IgD-negative memory B cell (primary cell): Measurements from ENCODE around the gene TFR2. TPM values are rescaled to one million over a fixed set of nuclear protein-coding genes. Genes with fewer than 3 reads are reported as not detected.

Experiments used
- H3K27ac Mint-ChIP-seq, 3 donors: one replicate each; pipeline ENCODE4 v1.8.0; 2020 to 2022; ENCODE audit warnings: mild to moderate bottlenecking in 3 of 3, mixed read lengths in 3 of 3, moderate library complexity in 1 of 3
- H3K27me3 Mint-ChIP-seq: one replicate; pipeline ENCODE4 v1.8.0; 2021; ENCODE audit warnings: mixed read lengths
- H3K36me3 Mint-ChIP-seq: one replicate; pipeline ENCODE4 v1.8.0; 2020; ENCODE audit warnings: mild to moderate bottlenecking, mixed read lengths
- H3K4me1 Mint-ChIP-seq, 3 donors: one replicate each; pipeline ENCODE4 v1.8.0; 2020 to 2022; ENCODE audit warnings: mixed read lengths in 3 of 3, mild to moderate bottlenecking in 1 of 3
- H3K4me3 Mint-ChIP-seq, 4 donors: one replicate each; pipeline ENCODE4 v1.8.0; 2020 to 2022; ENCODE audit warnings: mild to moderate bottlenecking in 4 of 4, mixed read lengths in 4 of 4, moderate library complexity in 3 of 4
- H3K9me3 Mint-ChIP-seq, 3 donors: one replicate each; pipeline ENCODE4 v1.8.0; 2020 to 2021; ENCODE audit warnings: mixed read lengths in 3 of 3, mild to moderate bottlenecking in 1 of 3
- polyA plus RNA-seq: library from polyadenylated mRNA; unstranded; fragments of 300-500 nt; fragmentation: Illumina TruSeq; gene quantifications from one replicate; pipeline ENCODE4 v1.2.3, GENCODE V29; 2021

The TFR2 gene
- 0.44 TPM for polyA plus RNA-seq

DNA sequence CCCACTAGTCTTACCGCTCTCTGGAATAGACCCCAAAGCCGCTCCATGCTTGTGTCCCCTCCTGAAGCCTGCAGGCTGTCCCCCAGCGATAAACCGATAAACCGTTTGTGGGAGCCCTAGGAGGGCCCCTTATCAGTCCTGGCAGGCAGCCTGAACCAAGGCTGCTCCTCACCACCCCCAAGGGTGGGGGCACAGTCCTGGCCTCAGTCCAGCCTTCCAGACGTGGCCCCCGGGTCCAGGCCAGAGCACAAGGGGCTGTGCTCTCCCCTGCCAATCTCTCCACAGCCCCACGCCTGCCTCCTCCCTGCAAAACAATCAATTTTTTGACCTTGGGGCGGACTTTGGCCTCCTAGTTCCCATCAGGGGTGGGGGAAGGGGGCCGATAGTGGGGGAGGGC lies at the start of gene TFR2:
TFR2 (minus strand) TSS at position 90 of the 397 bp plus-strand sequence; CDS start at position 47, 43 bp downstream.
- Mint-ChIP-seq H3K4me1 (peaks cover 8 to 11% (median 9%) of the 10 kb centered on the region in 3 donors), H3K27me3 (peaks cover 8% of the 10 kb centered on the region), H3K4me3 (peak within 1 kb of the TSS; percentile 25 to 90 (median 57)), H3K27ac (peak within 1 kb of the TSS in 1 of 3 donors; percentile 18), H3K9me3 (no peaks in the 10 kb centered on the region), H3K36me3 (peaks cover 3% of the 10 kb centered on the region)

GRCh38 chr7:100689230-100690135 lies 48.1 kb upstream of the TFR2 start:
- no peaks in the 10 kb centered on the region for H3K27me3 Mint-ChIP-seq
- no peaks in the 10 kb centered on the region for H3K36me3 Mint-ChIP-seq
- peak overlapping the region in 2 of 3 donors; percentile 59 to 78 for H3K27ac Mint-ChIP-seq
- H3K4me1 Mint-ChIP-seq = peaks cover 17 to 23% (median 18%) of the 10 kb centered on the region in 3 donors
- no peaks in the 10 kb centered on the region for H3K9me3 Mint-ChIP-seq
- peak overlapping the region in 3 of 4 donors; percentile 38 to 53 (median 47) for H3K4me3 Mint-ChIP-seq

- peak overlapping the region in 2 of 4 donors; percentile 53 to 77 for H3K4me3 Mint-ChIP-seq
- no peak overlapping the region for H3K27ac Mint-ChIP-seq
- H3K36me3 Mint-ChIP-seq = no peaks in the 10 kb centered on the region
- no peaks in the 10 kb centered on the region for H3K27me3 Mint-ChIP-seq
- peaks cover 17 to 23% (median 18%) of the 10 kb centered on the region in 3 donors for H3K4me1 Mint-ChIP-seq
- H3K9me3 Mint-ChIP-seq = no peaks in the 10 kb centered on the region
These were observed 47.0 kb upstream of the TFR2 start for GRCh38 chr7:100688326-100688860.

GRCh38 chr7:100687751-100688300 lies 46.5 kb upstream of the TFR2 start:
- Mint-ChIP-seq H3K27me3 (no peaks in the 10 kb centered on the region), H3K9me3 (no peaks in the 10 kb centered on the region), H3K36me3 (no peaks in the 10 kb centered on the region), H3K4me3 (no peak overlapping the region), H3K27ac (no peak overlapping the region), H3K4me1 (peaks cover 12 to 19% (median 15%) of the 10 kb centered on the region in 3 donors)

GRCh38 chr7:100687261-100687660 lies 45.9 kb upstream of the TFR2 start:
- no peak overlapping the region for H3K27ac Mint-ChIP-seq

GRCh38 chr7:100686822-100687211 lies 45.5 kb upstream of the TFR2 start:
- H3K27ac Mint-ChIP-seq = no peak overlapping the region
- H3K4me1 Mint-ChIP-seq = peaks cover 4 to 10% (median 5%) of the 10 kb centered on the region in 3 donors
- no peak overlapping the region for H3K4me3 Mint-ChIP-seq
- H3K9me3 Mint-ChIP-seq = no peaks in the 10 kb centered on the region
- no peaks in the 10 kb centered on the region for H3K27me3 Mint-ChIP-seq
- no peaks in the 10 kb centered on the region for H3K36me3 Mint-ChIP-seq

More at GRCh38 chr7:100687261-100687660, 45.9 kb upstream of the TFR2 start:
- Mint-ChIP-seq H3K36me3 (no peaks in the 10 kb centered on the region), H3K27me3 (no peaks in the 10 kb centered on the region), H3K4me1 (peaks cover 8 to 13% (median 9%) of the 10 kb centered on the region in 3 donors), H3K9me3 (no peaks in the 10 kb centered on the region), H3K4me3 (no peak overlapping the region)

DNA sequence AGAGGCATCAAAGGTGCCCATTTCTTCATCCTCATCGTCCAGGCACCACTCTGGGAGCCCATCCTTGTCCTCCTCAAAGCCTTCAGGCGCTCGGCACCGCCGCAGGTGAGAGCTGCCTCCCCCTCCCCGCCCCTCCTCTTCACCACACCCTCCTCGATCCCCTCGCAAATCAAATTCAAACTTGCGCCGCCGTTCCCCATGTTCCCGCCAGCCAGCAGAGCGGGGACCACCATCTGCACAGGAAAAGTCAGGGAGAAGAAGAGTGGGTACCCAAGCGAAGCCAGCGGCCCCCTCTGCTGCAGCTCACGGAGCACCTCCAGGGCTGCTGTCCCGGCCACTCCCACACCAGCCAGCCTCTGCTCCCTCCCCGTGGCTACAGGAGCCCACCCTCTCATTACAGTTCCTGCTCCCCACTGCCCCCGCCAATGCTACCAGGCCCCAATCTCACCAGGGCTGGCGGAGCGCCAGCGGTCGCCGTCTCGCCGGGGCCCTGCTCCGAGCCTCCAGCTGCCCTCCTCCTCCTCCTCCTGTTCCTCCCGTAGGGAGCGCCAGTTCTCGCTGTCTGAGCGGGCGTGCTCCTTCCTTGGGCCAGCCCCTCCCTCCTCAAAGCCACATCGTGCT lies 45.0 kb upstream of the TFR2 start:
- Mint-ChIP-seq H3K27me3 (no peaks in the 10 kb centered on the region), H3K9me3 (no peaks in the 10 kb centered on the region), H3K36me3 (no peaks in the 10 kb centered on the region), H3K27ac (no peak overlapping the region), H3K4me3 (no peak overlapping the region), H3K4me1 (peaks cover 0 to 7% (median 1%) of the 10 kb centered on the region in 3 donors)

GRCh38 chr7:100685631-100686145 lies 44.3 kb upstream of the TFR2 start:
- Mint-ChIP-seq H3K27me3 (no peaks in the 10 kb centered on the region), H3K4me1 (peaks cover 0 to 7% (median 1%) of the 10 kb centered on the region in 3 donors), H3K36me3 (no peaks in the 10 kb centered on the region), H3K27ac (peak overlapping the region in 1 of 3 donors; percentile 32), H3K9me3 (no peaks in the 10 kb centered on the region), H3K4me3 (peak overlapping the region in 1 of 4 donors; percentile 40)

DNA sequence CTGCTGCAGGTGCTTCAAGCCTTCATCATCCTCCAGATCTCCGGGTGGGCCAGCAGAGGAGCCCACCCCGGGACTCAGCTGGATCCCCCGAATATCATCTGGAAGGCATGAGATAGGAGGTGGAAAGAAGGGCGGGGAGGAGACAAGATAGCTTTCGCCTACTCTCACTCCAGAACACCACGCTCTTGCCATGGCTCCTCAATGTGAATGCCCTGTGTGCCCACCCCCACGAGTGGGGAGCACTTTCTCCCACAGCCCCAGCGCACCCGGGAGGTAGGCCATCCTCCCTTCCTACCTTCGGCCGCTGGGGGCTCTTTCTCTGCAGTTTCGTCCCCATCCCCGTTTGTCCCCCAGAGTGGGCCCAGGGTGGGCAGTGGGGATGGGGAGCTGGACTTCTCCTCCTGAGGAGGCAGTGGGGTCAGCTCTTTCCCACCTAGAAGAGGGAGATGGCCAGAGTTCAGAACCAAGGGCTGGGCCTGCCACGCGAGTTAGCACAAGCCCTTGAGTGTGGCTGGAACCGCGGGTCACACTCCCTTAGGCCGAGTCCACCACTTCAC lies 43.8 kb upstream of the TFR2 start:
- Mint-ChIP-seq H3K27ac (peak overlapping the region in 1 of 3 donors; percentile 32), H3K4me1 (peaks cover 0 to 6% (median 1%) of the 10 kb centered on the region in 3 donors), H3K4me3 (peak overlapping the region in 1 of 4 donors; percentile 40), H3K27me3 (no peaks in the 10 kb centered on the region), H3K36me3 (no peaks in the 10 kb centered on the region), H3K9me3 (no peaks in the 10 kb centered on the region)

- Mint-ChIP-seq H3K9me3 (no peaks in the 10 kb centered on the region), H3K4me3 (no peak overlapping the region), H3K36me3 (no peaks in the 10 kb centered on the region), H3K27me3 (no peaks in the 10 kb centered on the region), H3K4me1 (peaks cover 0 to 1% (median 1%) of the 10 kb centered on the region in 3 donors), H3K27ac (no peak overlapping the region)
These were observed 43.2 kb upstream of the TFR2 start for GRCh38 chr7:100684534-100685042.

- H3K4me3 Mint-ChIP-seq = no peak overlapping the region
- no peaks in the 10 kb centered on the region for H3K36me3 Mint-ChIP-seq
- no peaks in the 10 kb centered on the region for H3K27me3 Mint-ChIP-seq
- no peaks in the 10 kb centered on the region for H3K4me1 Mint-ChIP-seq
- H3K27ac Mint-ChIP-seq = no peak overlapping the region
- H3K9me3 Mint-ChIP-seq = no peaks in the 10 kb centered on the region
These were observed 42.5 kb upstream of the TFR2 start for GRCh38 chr7:100683659-100684533.

DNA sequence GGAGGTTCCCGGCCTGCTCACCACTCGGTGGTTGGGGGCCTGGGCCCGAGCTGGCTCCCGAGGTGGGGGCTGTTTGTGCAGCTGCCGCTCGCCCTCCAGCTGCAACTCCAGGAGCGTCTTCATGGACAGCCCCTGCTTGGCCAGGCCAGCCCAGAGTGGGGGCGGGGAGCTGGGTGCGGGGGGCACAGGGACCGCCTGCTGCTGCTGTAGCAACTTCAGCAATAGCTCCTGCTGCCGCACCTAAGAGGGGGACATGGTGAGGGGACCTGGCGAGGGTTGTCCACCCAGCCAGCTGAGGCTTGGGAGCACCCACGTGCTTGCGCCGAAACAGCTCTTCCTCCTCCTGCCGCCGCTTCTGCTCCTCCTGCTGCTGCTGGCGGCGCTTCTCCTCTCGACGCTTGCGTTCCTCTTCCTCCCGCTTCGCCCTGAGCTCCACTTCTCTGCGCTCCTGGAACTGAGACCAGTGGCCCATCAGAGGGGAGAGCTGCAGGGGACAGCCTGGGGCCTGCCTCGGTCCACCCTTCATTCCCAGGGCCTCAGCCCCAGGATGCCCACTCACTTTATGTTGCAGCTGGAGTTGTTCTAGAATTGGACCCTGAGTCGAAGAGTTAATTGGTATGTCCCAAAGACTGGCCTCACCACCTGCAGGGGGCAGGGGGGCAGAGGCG lies 41.8 kb upstream of the TFR2 start:
- no peaks in the 10 kb centered on the region for H3K27me3 Mint-ChIP-seq
- no peaks in the 10 kb centered on the region for H3K9me3 Mint-ChIP-seq
- H3K36me3 Mint-ChIP-seq = no peaks in the 10 kb centered on the region
- H3K27ac Mint-ChIP-seq = no peak overlapping the region
- peak overlapping the region in 1 of 4 donors; percentile 52 for H3K4me3 Mint-ChIP-seq
- H3K4me1 Mint-ChIP-seq = peaks cover 0 to 2% (median 0%) of the 10 kb centered on the region in 3 donors

DNA sequence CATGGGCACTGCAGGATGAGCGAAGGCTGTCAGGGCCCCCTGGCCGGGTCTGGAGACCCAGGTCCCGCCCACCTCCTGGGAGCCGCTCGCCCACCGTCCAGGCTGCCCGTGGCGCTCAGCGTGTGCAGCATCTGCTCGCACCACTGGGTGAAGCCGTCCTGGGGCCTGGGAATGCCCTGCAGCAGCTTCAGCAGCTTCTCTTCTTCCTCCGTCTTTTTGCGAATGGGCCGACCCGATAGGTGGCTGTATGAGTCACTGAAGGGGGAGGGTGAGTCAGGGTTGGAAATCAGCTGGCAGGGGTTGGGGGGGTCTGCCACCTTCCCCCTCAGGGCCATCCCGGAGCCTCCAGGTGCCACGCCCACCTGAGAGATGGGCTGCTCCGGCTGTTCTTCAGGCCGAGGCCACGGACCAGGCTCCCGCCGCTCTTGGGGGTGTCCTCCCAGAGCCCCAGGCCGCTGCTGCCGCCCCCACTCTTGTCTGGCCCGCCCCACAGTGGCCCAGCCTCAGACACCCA lies 40.9 kb upstream of the TFR2 start:
- Mint-ChIP-seq H3K27ac (no peak overlapping the region), H3K4me3 (no peak overlapping the region), H3K36me3 (no peaks in the 10 kb centered on the region), H3K9me3 (no peaks in the 10 kb centered on the region), H3K4me1 (peaks cover 0 to 5% (median 2%) of the 10 kb centered on the region in 3 donors), H3K27me3 (no peaks in the 10 kb centered on the region)
